ENCODE results near the gene TNFSF13B.

DNA sequence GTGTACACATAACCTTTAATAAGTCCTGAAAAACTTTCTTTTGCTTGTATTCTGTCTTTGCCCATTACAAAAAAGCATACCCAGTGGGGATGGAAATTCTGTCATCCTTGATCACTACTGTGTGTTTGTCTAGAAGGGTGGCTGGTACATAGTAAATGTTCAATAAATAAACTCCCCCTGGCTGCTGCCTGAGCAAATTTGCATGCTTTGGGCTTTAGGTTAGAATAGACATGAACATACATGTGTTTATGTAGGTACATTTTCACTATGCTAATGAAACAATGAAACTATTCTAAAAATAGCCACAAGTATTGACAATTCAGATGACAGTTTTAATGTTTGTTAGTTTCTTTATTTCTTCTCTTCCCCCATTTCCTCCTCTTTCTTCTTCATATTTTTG, 36.1 kb downstream of the TNFSF13B start:
- TF ChIP-seq, protein P1, sequence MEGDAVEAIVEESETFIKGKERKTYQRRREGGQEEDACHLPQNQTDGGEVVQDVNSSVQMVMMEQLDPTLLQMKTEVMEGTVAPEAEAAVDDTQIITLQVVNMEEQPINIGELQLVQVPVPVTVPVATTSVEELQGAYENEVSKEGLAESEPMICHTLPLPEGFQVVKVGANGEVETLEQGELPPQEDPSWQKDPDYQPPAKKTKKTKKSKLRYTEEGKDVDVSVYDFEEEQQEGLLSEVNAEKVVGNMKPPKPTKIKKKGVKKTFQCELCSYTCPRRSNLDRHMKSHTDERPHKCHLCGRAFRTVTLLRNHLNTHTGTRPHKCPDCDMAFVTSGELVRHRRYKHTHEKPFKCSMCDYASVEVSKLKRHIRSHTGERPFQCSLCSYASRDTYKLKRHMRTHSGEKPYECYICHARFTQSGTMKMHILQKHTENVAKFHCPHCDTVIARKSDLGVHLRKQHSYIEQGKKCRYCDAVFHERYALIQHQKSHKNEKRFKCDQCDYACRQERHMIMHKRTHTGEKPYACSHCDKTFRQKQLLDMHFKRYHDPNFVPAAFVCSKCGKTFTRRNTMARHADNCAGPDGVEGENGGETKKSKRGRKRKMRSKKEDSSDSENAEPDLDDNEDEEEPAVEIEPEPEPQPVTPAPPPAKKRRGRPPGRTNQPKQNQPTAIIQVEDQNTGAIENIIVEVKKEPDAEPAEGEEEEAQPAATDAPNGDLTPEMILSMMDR (conservative IDR thresholded peaks at IDR 0.05; ENCODE audit: low read depth, low read length) = no peak
- no peak for TF ChIP-seq EZH2 (IDR thresholded peaks at IDR 0.05; ENCODE audit: borderline replicate concordance, low read depth, low read length, poor library complexity, severe bottlenecking)
